Femur (tissue), 1 donor: Measurements from ENCODE around the gene TRERF1.

ENCODE experiments used
- DNase-seq: peaks from one replicate; pipeline ENCODE4 v3.0.0-alpha.2; 2017

Gene TRERF1

GRCh38 chr6:42366011-42366705 lies 85.6 kb downstream of the TRERF1 start:
- no peak for DNase-seq

GRCh38 chr6:42365021-42365420 lies 86.7 kb downstream of the TRERF1 start:
- no peak for DNase-seq

- DNase-seq = no peak
These were observed 87.5 kb downstream of the TRERF1 start for GRCh38 chr6:42363926-42364849.

- DNase-seq = no peak
These were observed 90.7 kb downstream of the TRERF1 start for GRCh38 chr6:42361036-42361435.

GRCh38 chr6:42359021-42359420 lies 92.7 kb downstream of the TRERF1 start:
- no peak for DNase-seq

GRCh38 chr6:42355416-42355815 lies 96.3 kb downstream of the TRERF1 start:
- no peak for DNase-seq

- no peak for DNase-seq
These were observed 97.0 kb downstream of the TRERF1 start for GRCh38 chr6:42354702-42355101.

- no peak for DNase-seq
These were observed 98.7 kb downstream of the TRERF1 start for GRCh38 chr6:42352856-42353564.

GRCh38 chr6:42350911-42351310 lies 100.8 kb downstream of the TRERF1 start:
- no peak for DNase-seq

GRCh38 chr6:42349753-42350511 lies 101.8 kb downstream of the TRERF1 start:
- no peak for DNase-seq

GRCh38 chr6:42347456-42347855 lies 104.3 kb downstream of the TRERF1 start:
- DNase-seq = no peak

GRCh38 chr6:42345696-42346416 lies 105.9 kb downstream of the TRERF1 start:
- no peak for DNase-seq

GRCh38 chr6:42344756-42345155 lies 107.0 kb downstream of the TRERF1 start:
- no peak for DNase-seq

- DNase-seq = no peak
These were observed 109.8 kb downstream of the TRERF1 start for GRCh38 chr6:42341771-42342553.

GRCh38 chr6:42341221-42341620 lies 110.5 kb downstream of the TRERF1 start:
- DNase-seq = no peak

- no peak for DNase-seq
These were observed 111.2 kb downstream of the TRERF1 start for GRCh38 chr6:42340511-42340910.

GRCh38 chr6:42339991-42340401 lies 111.7 kb downstream of the TRERF1 start:
- DNase-seq = no peak

GRCh38 chr6:42338744-42339222 lies 112.9 kb downstream of the TRERF1 start:
- DNase-seq = no peak

- DNase-seq = no peak
These were observed 113.6 kb downstream of the TRERF1 start for GRCh38 chr6:42337985-42338743.

- no peak for DNase-seq
These were observed 115.3 kb downstream of the TRERF1 start for GRCh38 chr6:42336431-42336830.
